Body of pancreas (tissue), 4 donors: Measurements from ENCODE around the gene SYNJ2.

Experiments used
- CTCF ChIP-seq, 7 experiments: fragments of 450-650 bp in 4 of 7; fragments of 200-600 bp in 3 of 7; sonication (generic) in 3 of 7; IDR thresholded peaks; one replicate each; pipeline ENCODE4 v1.5.1; 2016 to 2019; ENCODE audit warnings: antibody characterized with exemption in 7 of 7
- POLR2A ChIP-seq, 3 donors: fragments of 450-650 bp; IDR thresholded peaks; one replicate each; pipeline ENCODE4 v1.6.1; 2016; ENCODE audit warnings: antibody characterized with exemption in 3 of 3, mild to moderate bottlenecking in 2 of 3

- no peak for TF ChIP-seq POLR2A (IDR thresholded peaks at IDR 0.05)
- no peak for TF ChIP-seq CTCF (IDR thresholded peaks at IDR 0.05)
Measured at GRCh38 chr6:158037021-158037420, 55.4 kb downstream of the SYNJ2 start.
